Cardiac muscle cell (in vitro differentiated cells and primary cell): ENCODE results near the gene CCL15. TPM values are rescaled to one million over a fixed set of nuclear protein-coding genes. Genes with fewer than 3 reads are reported as not detected.

ENCODE experiments used
- DNase-seq, 2 donors: peaks; one replicate each; pipeline versions ENCODE4 v3.0.0 to v3.0.0-alpha.2; 2010 to 2017; ENCODE audit warnings: low read depth in 1 of 2, low spot score in 1 of 2
- H3K27ac ChIP-seq: fragments of 200-600 bp; sonication (generic); 2 replicates; pipeline ENCODE4 v1.5.1; 2016
- H3K27me3 ChIP-seq: fragments of 200-600 bp; sonication (generic); 2 replicates; pipeline ENCODE4 v1.6.0; 2016; ENCODE audit warnings: control low read depth
- H3K36me3 ChIP-seq: fragments of 200-600 bp; sonication (generic); 2 replicates; pipeline ENCODE4 v1.5.1; 2016; ENCODE audit warnings: control low read depth
- H3K4me1 ChIP-seq: fragments of 200-600 bp; sonication (generic); 2 replicates; pipeline ENCODE4 v1.8.1; 2017; ENCODE audit warnings: low read depth, mild to moderate bottlenecking, mixed run types
- H3K4me3 ChIP-seq: fragments of 200-600 bp; sonication (generic); 2 replicates; pipeline ENCODE4 v1.5.1; 2016; ENCODE audit warnings: mild to moderate bottlenecking
- H3K9me3 ChIP-seq: fragments of 200-600 bp; sonication (generic); 2 replicates; pipeline ENCODE4 v1.5.1; 2017; ENCODE audit warnings: low read depth, mild to moderate bottlenecking, control low read depth
- CTCF ChIP-seq: IDR thresholded peaks from 2 replicates; pipeline ENCODE4 v1.5.1; 2012; ENCODE audit warnings: low read depth, mild to moderate bottlenecking, low read length
- polyA plus RNA-seq: library from polyadenylated mRNA; unstranded; fragments of >200 nt; fragmentation: Nextera tagmentation; extraction: Ambion mirVana; gene quantifications from 2 replicates; pipeline ENCODE4 v1.2.1, GENCODE V29; 2016
- total RNA-seq: library from RNA; depleted of rRNA; stranded (reverse); fragments of >200 nt; gene quantifications from 2 replicates; pipeline ENCODE4 v1.2.3, GENCODE V29; 2016

CCL15 gene
- total and polyA plus RNA-seq, 2 experiments from 2014 or later, result not detected

GRCh38 chr17:35991075-35991474, 10.3 kb downstream of the CCL15 start:
- no peak overlapping the region for H3K27ac ChIP-seq
- H3K36me3 ChIP-seq, result no peaks in the 10 kb centered on the region
- H3K9me3 ChIP-seq, result no peaks in the 10 kb centered on the region
- no peaks in the 10 kb centered on the region for H3K27me3 ChIP-seq
- H3K4me3 ChIP-seq, result no peak overlapping the region
- TF ChIP-seq CTCF, result no peak
- DNase-seq, result no peak
- H3K4me1 ChIP-seq, result no peaks in the 10 kb centered on the region

GRCh38 chr17:35988164-35988563, 13.2 kb downstream of the CCL15 start:
- H3K4me1 ChIP-seq, result no peaks in the 10 kb centered on the region
- H3K9me3 ChIP-seq, result no peaks in the 10 kb centered on the region
- H3K4me3 ChIP-seq, result no peak overlapping the region
- TF ChIP-seq CTCF, result no peak
- H3K27ac ChIP-seq, result no peak overlapping the region
- DNase-seq, result no peak
- no peaks in the 10 kb centered on the region for H3K36me3 ChIP-seq
- H3K27me3 ChIP-seq, result no peaks in the 10 kb centered on the region

GRCh38 chr17:35986643-35987042, 14.7 kb downstream of the CCL15 start, which contains the start of gene CCL14:
Gene CCL14 (minus strand): TSS chr17:35986729. CDS start chr17:35986649, 80 bp downstream.
- DNase-seq, result no peak
- Histone ChIP-seq H3K4me3 (no peak within 1 kb of the TSS), H3K27ac (no peak within 1 kb of the TSS), H3K9me3 (no peaks in the 10 kb centered on the region), H3K36me3 (no peaks in the 10 kb centered on the region), H3K27me3 (no peaks in the 10 kb centered on the region), H3K4me1 (no peaks in the 10 kb centered on the region)
- no peak for TF ChIP-seq CTCF

GRCh38 chr17:35984140-35984539, 17.2 kb downstream of the CCL15 start:
- Histone ChIP-seq H3K27me3 (no peaks in the 10 kb centered on the region), H3K4me1 (no peaks in the 10 kb centered on the region), H3K36me3 (no peaks in the 10 kb centered on the region), H3K27ac (no peak overlapping the region), H3K9me3 (no peaks in the 10 kb centered on the region), H3K4me3 (no peak overlapping the region)
- TF ChIP-seq CTCF, result no peak
- no peak for DNase-seq

GRCh38 chr17:35982409-35983191, 18.8 kb downstream of the CCL15 start:
- no peak for DNase-seq
- H3K9me3 ChIP-seq, result no peaks in the 10 kb centered on the region
- H3K4me3 ChIP-seq, result no peak overlapping the region
- H3K4me1 ChIP-seq, result no peaks in the 10 kb centered on the region
- H3K27ac ChIP-seq, result no peak overlapping the region
- no peaks in the 10 kb centered on the region for H3K27me3 ChIP-seq
- H3K36me3 ChIP-seq, result no peaks in the 10 kb centered on the region
- TF ChIP-seq CTCF, result no peak
